PFSK-1 (cell line): Measurements from ENCODE around the gene ANO10.

Source experiments
- SIN3A ChIP-seq: IDR thresholded peaks from 2 replicates; pipeline ENCODE4 v1.6.1; 2012; ENCODE audit warnings: mild to moderate bottlenecking, low read length, moderate library complexity, borderline replicate concordance; ENCODE audit not compliant: insufficient read depth
- TAF1 ChIP-seq: IDR thresholded peaks from 2 replicates; pipeline ENCODE4 v1.6.1; 2012; ENCODE audit warnings: low read length, control low read depth, borderline replicate concordance; ENCODE audit not compliant: insufficient read depth

DNA sequence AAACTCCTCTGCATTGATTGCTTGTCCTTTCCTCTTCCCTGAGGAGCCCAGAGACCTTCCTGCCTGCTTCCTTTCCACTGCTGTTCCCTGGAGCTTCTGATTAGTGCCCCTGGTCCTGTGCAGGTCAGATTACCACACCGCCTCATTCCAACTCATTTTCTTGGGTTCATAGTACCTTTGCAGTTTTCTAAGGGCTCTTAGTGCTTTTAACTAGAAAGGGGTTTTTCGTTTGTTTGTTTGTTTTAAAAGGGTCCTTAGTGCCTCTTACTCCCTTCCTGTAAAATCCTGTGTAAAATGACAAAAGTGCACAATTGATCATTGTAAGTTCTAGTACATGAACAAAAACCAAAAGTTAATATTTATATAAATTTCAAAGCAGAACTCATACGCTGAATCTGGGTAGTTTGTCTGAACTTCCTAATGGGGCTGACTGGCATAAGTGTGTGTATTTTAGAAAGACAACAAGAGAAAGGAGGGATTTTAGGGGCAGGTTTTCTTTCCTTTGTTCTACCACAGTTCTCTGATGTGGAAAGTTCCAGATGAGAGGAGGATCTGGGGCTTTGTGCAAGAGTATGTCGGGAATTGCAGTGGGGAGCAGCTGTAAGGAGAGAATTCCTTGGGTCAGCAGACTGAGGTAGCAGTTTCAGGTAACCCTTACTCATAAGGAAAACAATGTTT, 304.9 kb downstream of the ANO10 start:
- no peak for TF ChIP-seq TAF1
- no peak for TF ChIP-seq SIN3A
